SK-N-DZ (cell line): ENCODE measurements around the gene DNMBP. TPM values are rescaled to one million over a fixed set of nuclear protein-coding genes. Genes with fewer than 3 reads are reported as not detected.

Experiments used
- DNase-seq: peaks from one replicate; pipeline ENCODE4 v3.0.0-alpha.2; 2015; ENCODE audit warnings: low spot score
- polyA plus RNA-seq, 2 experiments: library from polyadenylated mRNA; depleted of rRNA; stranded (reverse); fragments of >200 nt; gene quantifications; 2 replicates each; pipeline ENCODE4 v1.2.3, GENCODE V29; 2014

The DNMBP gene
- polyA plus RNA-seq (2014; cell fraction: cytosol; rRNA removed) = 1.2 and 2.1 TPM in 2 replicates
- polyA plus RNA-seq (2014; cell fraction: nucleus; rRNA removed) = 0.66 and 1.7 TPM in 2 replicates

GRCh38 chr10:100009793-100010676 is at the start of gene DNMBP:
Gene DNMBP (minus strand): TSS chr10:100009947. CDS start chr10:99972124, 37,823 bp downstream.
- peak; percentile 78 for DNase-seq

GRCh38 chr10:100057948-100058347 is 48.2 kb upstream of the DNMBP start:
- DNase-seq = no peak

GRCh38 chr10:100053686-100054460 is 44.1 kb upstream of the DNMBP start:
- DNase-seq = no peak

- DNase-seq = peak; percentile 73
Observed at GRCh38 chr10:100046021-100046486, 36.3 kb upstream of the DNMBP start.

GRCh38 chr10:100045592-100045991 is 35.8 kb upstream of the DNMBP start:
- DNase-seq = no peak

- no peak for DNase-seq
Observed at GRCh38 chr10:100043796-100044195, 34.0 kb upstream of the DNMBP start.

- no peak for DNase-seq
Observed at GRCh38 chr10:100043344-100043743, 33.6 kb upstream of the DNMBP start.

GRCh38 chr10:100041306-100042002 is 31.7 kb upstream of the DNMBP start:
- no peak for DNase-seq

- no peak for DNase-seq
Observed at GRCh38 chr10:100038561-100039071, 28.9 kb upstream of the DNMBP start.

- DNase-seq = no peak
Observed at GRCh38 chr10:100037758-100038315, 28.1 kb upstream of the DNMBP start.

GRCh38 chr10:100036850-100037249 is 27.1 kb upstream of the DNMBP start:
- DNase-seq = no peak

GRCh38 chr10:100033766-100034418 is 24.1 kb upstream of the DNMBP start:
- DNase-seq = no peak

- DNase-seq = no peak
Observed at GRCh38 chr10:100027416-100027815, 17.7 kb upstream of the DNMBP start.

- DNase-seq = peak; percentile 29
Observed at GRCh38 chr10:100025576-100025975, 15.8 kb upstream of the DNMBP start.

- no peak for DNase-seq
Observed at GRCh38 chr10:100024748-100025147, 15.0 kb upstream of the DNMBP start.

- no peak for DNase-seq
Observed at GRCh38 chr10:100022403-100022802, 12.7 kb upstream of the DNMBP start.

GRCh38 chr10:100021322-100021721 is 11.6 kb upstream of the DNMBP start:
- peak; percentile 56 for DNase-seq

- DNase-seq = peak; percentile 55
Observed at GRCh38 chr10:100020886-100021253, 11.1 kb upstream of the DNMBP start.

- DNase-seq = peak; percentile 50
Observed at GRCh38 chr10:100020142-100020885, 10.6 kb upstream of the DNMBP start.

GRCh38 chr10:100019787-100020141 is 10.0 kb upstream of the DNMBP start:
- DNase-seq = peak; percentile 25
